ENCODE results near the gene HSD3B1.

- TF ChIP-seq CTCF (optimal IDR thresholded peaks at IDR 0.05 in 1 of 3, IDR thresholded peaks at IDR 0.05 in 1 of 3, conservative IDR thresholded peaks at IDR 0.05 in 1 of 3; ENCODE audit: extremely low read depth in 1 of 3, insufficient read depth in 2 of 3, low read length in 3 of 3) (no peak), EZH2 (IDR thresholded peaks at IDR 0.05; ENCODE audit: low read length) (no peak)
These were observed 17.8 kb upstream of the HSD3B1 start for GRCh38 chr1:119489201-119489600.

Measured in keratinocyte (primary cell).